HG02970 (cell line): ENCODE measurements around the gene SSTR1.
"Not testable (repeated sequence)": the region's sequence is repeated elsewhere in the genome, so short reads cannot be mapped to it uniquely, and the experiment has no call there.

Experiments
- ATAC-seq: cut with Tn5 transposase; IDR thresholded peaks from one replicate; pipeline ENCODE4 v1.9.1; 2021; ENCODE audit warnings: mild to moderate bottlenecking, moderate library complexity, moderate number of reproducible peaks; ENCODE audit not compliant: unreplicated experiment, low FRiP score

SSTR1 gene

DNA sequence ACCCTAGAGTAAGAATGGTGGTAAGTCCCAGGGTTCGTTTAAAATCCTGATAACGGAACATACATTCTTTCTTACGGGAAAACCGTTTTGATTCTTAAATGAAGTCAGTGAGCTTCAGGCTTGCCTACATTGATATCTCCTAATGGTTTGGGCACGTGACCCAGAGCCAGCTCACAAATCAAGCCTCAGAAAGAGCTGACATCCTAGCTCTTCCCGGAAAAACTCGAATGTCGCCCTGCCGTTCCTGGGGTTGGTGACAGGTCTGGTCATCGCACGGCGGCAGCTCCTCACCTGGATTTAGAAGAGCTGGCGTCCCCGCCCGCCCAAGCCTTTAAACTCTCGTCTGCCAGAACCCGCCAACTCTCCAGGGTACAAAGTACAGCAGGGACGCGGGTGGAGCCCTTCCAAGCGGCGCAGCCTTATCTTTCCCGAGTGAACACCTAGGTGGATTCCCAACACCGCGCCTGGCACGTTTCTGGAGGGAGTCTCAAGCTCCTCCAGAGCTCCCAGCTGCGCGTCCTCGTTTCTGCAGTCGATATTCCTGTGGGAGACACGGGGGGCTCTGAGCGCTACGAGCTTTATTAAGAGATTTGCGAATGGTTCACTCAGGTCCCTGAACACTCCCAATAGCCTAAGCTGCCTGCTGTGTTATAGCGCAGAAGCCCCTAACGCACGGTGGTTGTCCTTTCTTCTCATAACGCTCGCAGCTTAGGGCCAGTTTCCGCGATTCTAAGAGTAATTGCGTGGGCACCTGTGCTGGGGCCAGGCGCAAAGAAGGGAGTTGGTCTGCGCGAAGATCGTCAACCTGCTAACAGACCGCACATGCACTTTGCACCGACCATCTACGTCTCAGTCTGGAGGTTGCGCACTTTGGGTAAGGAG, at the start of gene SSTR1:
TSS of gene SSTR1 (plus strand) at position 169 of the 882 bp plus-strand sequence. CDS start 1,486 bp downstream, outside the sequence.
- no peak for ATAC-seq

DNA sequence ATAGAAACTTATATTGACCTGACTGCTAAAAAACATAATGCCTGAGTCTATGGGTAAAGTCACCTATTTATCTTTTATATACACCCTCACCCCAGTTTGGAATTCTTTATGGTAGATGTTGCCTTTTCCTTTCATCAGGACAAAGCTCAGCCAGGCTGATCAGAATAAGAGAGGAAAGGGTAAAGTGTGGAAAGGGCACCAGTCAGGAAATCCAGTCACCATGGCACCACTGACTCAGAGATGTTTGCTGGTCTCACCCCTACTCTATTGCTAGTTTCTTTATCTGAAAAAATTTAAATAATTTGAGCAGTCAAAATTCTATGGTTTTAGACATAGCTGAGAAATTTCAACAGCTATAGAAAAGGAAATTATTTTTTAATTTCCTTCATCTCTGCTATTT, 49.2 kb upstream of the SSTR1 start:
- ATAC-seq = no peak

GRCh38 chr14:38168416-38168815, 39.3 kb upstream of the SSTR1 start:
- no peak for ATAC-seq

DNA sequence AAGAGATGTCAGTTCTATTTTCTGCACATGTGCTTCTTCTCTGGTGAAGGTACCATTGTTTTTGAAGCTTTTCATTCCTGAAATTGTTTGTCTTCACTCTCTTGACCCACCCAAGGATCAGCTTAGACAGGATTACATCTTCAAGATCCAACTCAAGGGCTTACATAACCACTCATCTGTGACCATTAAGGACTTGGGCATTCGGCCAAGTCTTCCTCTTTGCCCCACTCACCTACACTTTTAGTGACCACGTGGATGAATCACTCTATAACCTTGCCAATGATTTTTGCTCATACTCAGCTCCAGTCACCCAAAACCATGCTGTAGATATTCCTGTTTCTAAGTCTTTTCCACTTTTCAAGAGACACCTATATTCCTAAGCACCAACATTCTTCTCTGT, 36.5 kb upstream of the SSTR1 start:
- no peak for ATAC-seq

DNA sequence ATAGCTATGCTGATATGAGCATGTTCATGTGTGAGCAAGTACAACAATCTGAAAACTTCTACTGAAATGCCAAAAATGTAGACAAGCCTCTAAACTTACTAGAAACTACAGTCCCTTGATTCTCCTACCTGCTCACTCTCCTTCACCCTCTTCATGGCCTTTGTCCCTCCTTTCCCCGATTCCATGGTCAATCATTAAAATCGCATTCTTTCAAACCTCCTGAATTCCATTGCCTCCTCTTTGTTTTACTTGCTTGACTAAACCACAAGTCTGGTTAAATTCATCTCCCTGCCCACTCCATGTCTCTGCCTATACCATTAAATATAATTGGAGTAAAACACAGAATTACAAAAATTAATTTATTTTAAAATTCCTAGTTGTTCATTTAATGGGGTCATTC, 33.0 kb upstream of the SSTR1 start:
- ATAC-seq = no peak

GRCh38 chr14:38175658-38176057, 32.0 kb upstream of the SSTR1 start:
- ATAC-seq = no peak

DNA sequence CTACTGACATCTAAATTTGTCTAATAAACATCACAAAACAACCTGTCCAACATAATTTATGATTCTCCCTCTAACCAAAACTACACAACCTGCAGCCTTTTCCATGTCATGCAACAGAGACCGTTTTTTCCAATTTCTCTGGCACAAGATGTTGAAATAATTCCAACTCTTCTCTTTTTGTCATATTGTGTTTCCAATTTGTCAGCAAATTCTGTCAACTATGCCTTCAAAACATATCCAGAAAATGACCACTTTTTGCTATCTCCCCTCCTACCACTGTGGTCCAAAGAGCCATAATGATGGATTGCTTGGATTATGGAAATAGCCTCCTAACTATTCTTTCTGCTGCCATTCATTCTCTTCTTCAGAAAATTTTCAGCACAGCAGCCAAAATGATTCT, 31.3 kb upstream of the SSTR1 start:
- no peak for ATAC-seq

- ATAC-seq = no peak
Observed at GRCh38 chr14:38184132-38184531, 23.6 kb upstream of the SSTR1 start.

- no peak for ATAC-seq
Observed at GRCh38 chr14:38185671-38186070, 22.0 kb upstream of the SSTR1 start.

DNA sequence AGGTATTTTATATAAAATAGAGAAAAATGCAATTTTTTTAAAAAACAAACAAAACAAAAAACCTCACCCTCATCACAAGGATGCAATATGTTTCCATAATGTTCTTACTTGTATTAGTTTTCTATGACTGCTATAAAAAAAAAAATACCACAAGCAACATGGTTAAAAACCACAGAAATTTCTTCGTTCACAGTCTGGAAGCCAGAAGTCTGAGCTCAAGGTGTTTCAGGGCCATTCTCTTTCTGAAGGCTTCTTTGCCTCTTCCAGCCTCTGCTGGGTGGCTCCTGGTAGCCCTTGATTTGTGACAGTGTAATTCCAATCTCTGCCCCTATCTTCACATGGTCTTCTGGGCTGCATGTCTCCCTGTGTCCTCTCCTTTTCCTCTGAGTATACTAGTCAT, 21.5 kb upstream of the SSTR1 start:
- ATAC-seq = no peak

DNA sequence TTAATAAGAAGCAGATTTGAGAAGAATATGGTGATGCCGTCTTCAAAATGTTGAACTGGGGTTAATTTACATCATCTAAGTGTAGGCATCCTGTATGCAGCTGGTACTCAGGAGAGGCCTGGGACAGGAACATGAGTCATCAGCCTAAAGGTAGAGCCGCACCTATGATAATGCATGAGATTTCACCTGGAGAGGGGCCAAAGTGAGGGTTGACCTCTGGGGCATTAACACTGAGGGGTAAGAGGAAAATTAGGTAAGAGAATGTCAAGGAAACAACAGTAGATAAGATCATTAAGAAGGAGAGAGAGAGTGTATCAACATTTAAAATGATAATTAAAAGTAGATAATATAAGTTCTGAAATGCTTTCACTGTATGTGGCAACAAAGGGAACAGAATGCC, 20.2 kb upstream of the SSTR1 start:
- no peak for ATAC-seq

- no peak for ATAC-seq
Observed at GRCh38 chr14:38189930-38190726, 17.6 kb upstream of the SSTR1 start.

DNA sequence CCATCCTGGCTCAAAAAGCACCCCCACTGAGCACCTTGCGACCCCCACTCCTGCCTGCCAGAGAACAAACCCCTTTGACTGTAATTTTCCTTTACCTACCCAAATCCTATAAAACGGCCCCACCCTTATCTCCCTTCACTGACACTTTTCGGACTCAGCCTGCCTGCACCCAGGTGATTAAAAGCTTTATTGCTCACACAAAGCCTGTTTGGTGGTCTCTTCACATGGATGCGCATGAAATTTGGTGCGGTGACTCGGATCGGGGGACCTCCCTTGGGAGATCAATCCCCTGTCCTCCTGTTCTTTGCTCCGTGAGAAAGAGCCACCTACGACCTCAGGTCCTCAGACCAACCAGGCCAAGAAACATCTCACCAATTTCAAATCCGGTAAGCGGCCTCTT, 16.9 kb upstream of the SSTR1 start:
- ATAC-seq = not testable (repeated sequence)

GRCh38 chr14:38191491-38191890, 16.2 kb upstream of the SSTR1 start:
- not testable (repeated sequence) for ATAC-seq

DNA sequence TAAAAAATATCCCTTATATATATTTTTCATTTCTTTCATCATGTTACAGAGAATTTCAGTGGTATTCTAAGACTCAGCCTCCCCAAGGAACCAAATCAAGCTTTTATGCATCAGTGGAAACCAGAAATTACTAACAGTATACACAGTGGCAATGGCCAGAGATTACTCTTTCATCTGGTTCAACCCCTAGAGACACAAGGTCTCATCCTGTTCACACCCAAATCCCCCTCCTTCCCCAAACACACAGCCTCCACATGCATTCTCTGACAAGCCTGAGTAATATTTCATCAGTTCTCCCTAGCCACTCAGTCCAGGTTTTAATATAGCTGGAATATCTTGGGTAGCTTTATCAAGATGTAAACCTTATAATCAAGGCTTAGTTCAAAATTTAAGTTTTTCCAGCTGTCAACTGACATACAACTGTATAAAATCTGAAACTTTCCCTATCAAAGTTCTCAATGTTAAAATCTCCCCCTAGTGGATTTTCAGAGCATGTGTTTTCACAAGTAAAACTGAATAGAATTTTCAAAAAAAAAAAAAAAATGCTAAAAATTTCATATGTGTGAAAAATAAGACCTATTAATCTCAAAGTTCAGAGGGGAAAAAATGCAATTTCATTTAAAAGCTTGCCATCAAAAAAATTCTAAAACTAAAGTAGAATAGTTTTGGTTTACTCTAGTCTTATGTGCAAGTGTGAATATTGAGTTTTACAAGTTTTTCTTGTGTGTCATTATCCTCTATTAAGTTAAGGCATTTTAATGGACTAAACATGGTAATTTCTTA, 10.5 kb upstream of the SSTR1 start:
- no peak for ATAC-seq

DNA sequence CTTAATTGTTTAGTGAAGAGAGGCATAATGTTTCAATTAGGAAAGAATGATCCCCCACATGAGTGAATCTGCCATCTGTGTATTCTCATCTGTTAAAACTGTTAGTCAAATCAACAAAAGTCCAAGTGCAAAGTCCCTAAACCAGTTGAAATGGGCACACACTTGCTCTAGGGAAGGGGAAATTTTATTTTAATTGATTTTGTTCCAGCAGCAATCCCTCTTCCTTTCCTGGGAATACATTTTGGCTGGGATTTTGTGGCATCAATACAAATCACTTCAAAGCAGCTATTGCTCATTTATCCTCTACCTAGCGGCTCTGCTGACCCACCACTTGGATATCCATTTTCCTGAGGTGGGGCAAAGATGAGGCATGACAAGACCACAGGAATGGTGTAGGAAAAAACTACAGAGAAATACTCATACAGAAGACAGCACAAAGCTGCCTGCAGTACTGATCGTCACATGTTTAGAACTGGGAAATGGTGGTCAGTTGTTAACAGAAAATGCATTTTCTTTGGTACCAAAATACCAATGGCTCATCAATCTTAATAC, 9.8 kb upstream of the SSTR1 start:
- no peak for ATAC-seq

- no peak for ATAC-seq
Observed at GRCh38 chr14:38198425-38198824, 9.3 kb upstream of the SSTR1 start.

DNA sequence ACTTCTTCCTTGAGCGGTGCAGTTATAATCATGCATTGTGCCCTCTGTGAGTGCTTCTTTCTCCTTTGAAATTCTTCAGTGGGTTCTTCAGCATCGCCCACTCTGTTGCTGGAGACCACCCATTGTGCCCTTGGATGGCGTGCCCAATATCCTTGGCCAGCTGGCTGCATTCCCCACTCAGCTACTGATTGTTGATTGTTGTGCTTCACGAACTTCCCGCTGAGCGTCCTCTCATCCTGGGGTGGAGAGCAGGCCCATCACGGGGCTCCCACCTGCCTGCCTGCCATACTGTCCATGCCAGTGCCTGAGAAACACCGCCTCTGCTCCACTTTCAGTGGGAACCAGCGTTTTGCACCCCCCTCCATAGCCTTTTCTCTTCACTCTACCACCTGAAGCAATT, 8.6 kb upstream of the SSTR1 start:
- ATAC-seq = no peak

GRCh38 chr14:38199739-38200138, 8.0 kb upstream of the SSTR1 start:
- no peak for ATAC-seq

DNA sequence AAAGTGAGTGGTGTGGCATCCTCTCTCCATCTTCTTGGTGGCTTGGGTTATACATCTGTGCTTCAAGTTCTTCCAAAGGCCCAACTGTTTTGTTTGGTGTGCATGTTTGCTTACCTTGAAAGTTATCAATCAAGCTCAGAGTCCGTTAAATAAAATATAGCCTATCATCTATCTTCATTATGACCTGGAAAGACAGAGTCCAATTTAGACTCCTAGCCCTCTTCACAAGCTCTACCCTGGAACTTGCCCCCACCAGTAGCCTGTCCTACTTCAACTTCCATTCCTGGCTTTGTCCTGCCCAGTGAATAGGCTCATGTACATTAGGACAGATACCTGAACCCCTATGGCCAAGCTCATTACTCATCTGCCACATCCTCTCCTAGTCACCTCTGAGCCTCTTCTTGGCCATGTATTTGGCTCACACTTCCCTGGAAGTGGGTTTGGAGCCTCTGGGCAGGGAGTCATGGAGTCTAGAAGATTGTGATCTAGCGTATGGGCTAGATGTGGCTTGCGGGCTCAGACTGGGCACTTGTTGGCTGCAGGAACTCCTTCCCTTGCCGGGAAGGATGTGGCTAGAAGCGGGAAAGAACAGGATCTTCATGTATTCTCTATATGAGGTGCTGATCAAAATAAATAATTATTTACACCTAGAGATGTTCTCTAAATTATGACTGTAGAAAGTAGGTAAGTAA, 6.4 kb upstream of the SSTR1 start:
- ATAC-seq = no peak
